Caco-2 (cell line): ENCODE results near the gene UNC93A. TPM values are rescaled to one million over a fixed set of nuclear protein-coding genes. Genes with fewer than 3 reads are reported as not detected.

Experiments used
- BruUV-seq: library from RNA; stranded (reverse); fragments of 400-500 nt; replicated peaks from 2 replicates; lab custom pipeline; 2021; lab: Mats Ljungman, UMichigan
- CTCF ChIA-PET: fragments of 300-600 bp; sonication (Branson Sonifier 250); formaldehyde crosslinking; loops from one replicate; lab custom pipeline; 2022; ENCODE audit warnings: antibody characterized with exemption; lab: Charles Lee
- POLR2A ChIA-PET: fragments of 300-600 bp; sonication (Branson Sonifier 250); formaldehyde crosslinking; loops from one replicate; lab custom pipeline; 2022; ENCODE audit warnings: antibody characterized with exemption; lab: Charles Lee
- DNase-seq, 2 experiments: peaks; one replicate each; pipeline versions ENCODE4 v3.0.0 to v3.0.0-alpha.2; 2020 to 2022
- H3K27me3 ChIP-seq: replicated peaks from 2 replicates; pipeline ENCODE4 v1.6.0; 2011; ENCODE audit warnings: low read length; ENCODE audit not compliant: control insufficient read depth, insufficient read depth
- H3K36me3 ChIP-seq: 2 replicates; pipeline ENCODE4 v1.5.1; 2011; ENCODE audit warnings: low read length; ENCODE audit not compliant: control insufficient read depth, insufficient read depth
- H3K4me1 ChIP-seq: fragments of 250-450 bp; sonication (Bioruptor Pico); 2 replicates; pipeline ENCODE4 v1.5.1; 2020; ENCODE audit warnings: mild to moderate bottlenecking
- H3K4me3 ChIP-seq: 2 replicates; pipeline ENCODE4 v1.5.1; 2011; ENCODE audit warnings: low read depth, mild to moderate bottlenecking, control low read depth, low read length
- H3K9me3 ChIP-seq: fragments of 250-450 bp; sonication (Bioruptor Pico); 2 replicates; pipeline ENCODE4 v1.5.1; 2020; ENCODE audit warnings: mild to moderate bottlenecking, moderate library complexity
- H3K27ac Mint-ChIP-seq: one replicate; pipeline ENCODE4 v1.8.0; 2022; ENCODE audit warnings: mixed read lengths; ENCODE audit not compliant: unreplicated experiment
- H3K27me3 Mint-ChIP-seq: one replicate; pipeline ENCODE4 v1.8.0; 2022; ENCODE audit warnings: mixed read lengths; ENCODE audit not compliant: insufficient read depth, unreplicated experiment
- H3K36me3 Mint-ChIP-seq: one replicate; pipeline ENCODE4 v1.8.0; 2022; ENCODE audit warnings: mild to moderate bottlenecking, mixed read lengths; ENCODE audit not compliant: insufficient read depth, unreplicated experiment
- H3K4me1 Mint-ChIP-seq: one replicate; pipeline ENCODE4 v1.8.0; 2022; ENCODE audit warnings: low read depth, mixed read lengths; ENCODE audit not compliant: unreplicated experiment
- H3K4me3 Mint-ChIP-seq: one replicate; pipeline ENCODE4 v1.8.0; 2022; ENCODE audit warnings: mild to moderate bottlenecking, moderate library complexity, mixed read lengths; ENCODE audit not compliant: unreplicated experiment
- H3K9me3 Mint-ChIP-seq: one replicate; pipeline ENCODE4 v1.8.0; 2022; ENCODE audit warnings: mixed read lengths; ENCODE audit not compliant: unreplicated experiment
- intact Hi-C: fragments of 100-400 bp; cut with micrococcal nuclease; formaldehyde crosslinking; loops from one replicate; pipeline ENCODE4 v1.10.0; 2022; ENCODE audit not compliant: unreplicated experiment
- total RNA-seq: library from RNA; stranded (reverse); gene quantifications from 2 replicates; pipeline ENCODE4 v1.2.3, GENCODE V29; 2022
- TF ChIP-seq, protein P1 (sequence below), 2 experiments: fragments of 200-600 bp in 1 of 2; IDR thresholded peaks; 1 replicate in 1 of 2; 2 replicates in 1 of 2; pipeline versions ENCODE4 v1.5.1 to v1.8.0; 2011 to 2022; ENCODE audit warnings: antibody characterized with exemption in 1 of 2, control low read depth in 1 of 2, inconsistent platforms in 1 of 2, low read depth in 1 of 2, low read length in 1 of 2, mild to moderate bottlenecking in 1 of 2, moderate library complexity in 1 of 2; ENCODE audit not compliant: insufficient read depth in 1 of 2, severe bottlenecking in 1 of 2, unreplicated experiment in 1 of 2

UNC93A gene
- total RNA-seq, 1 experiment from 2014 or later: 32.3 TPM

GRCh38 chr6:167293590-167294091 lies 2.5 kb downstream of the UNC93A start:
- Mint-ChIP-seq H3K36me3 (peaks cover 49% of the 10 kb centered on the region), H3K4me3 (no peak overlapping the region), H3K9me3 (no peaks in the 10 kb centered on the region), H3K4me1 (peaks cover 15% of the 10 kb centered on the region), H3K27ac (no peak overlapping the region), H3K27me3 (no peaks in the 10 kb centered on the region)
- no peak overlapping the region for H3K4me3 ChIP-seq
- TF ChIP-seq, protein P1, sequence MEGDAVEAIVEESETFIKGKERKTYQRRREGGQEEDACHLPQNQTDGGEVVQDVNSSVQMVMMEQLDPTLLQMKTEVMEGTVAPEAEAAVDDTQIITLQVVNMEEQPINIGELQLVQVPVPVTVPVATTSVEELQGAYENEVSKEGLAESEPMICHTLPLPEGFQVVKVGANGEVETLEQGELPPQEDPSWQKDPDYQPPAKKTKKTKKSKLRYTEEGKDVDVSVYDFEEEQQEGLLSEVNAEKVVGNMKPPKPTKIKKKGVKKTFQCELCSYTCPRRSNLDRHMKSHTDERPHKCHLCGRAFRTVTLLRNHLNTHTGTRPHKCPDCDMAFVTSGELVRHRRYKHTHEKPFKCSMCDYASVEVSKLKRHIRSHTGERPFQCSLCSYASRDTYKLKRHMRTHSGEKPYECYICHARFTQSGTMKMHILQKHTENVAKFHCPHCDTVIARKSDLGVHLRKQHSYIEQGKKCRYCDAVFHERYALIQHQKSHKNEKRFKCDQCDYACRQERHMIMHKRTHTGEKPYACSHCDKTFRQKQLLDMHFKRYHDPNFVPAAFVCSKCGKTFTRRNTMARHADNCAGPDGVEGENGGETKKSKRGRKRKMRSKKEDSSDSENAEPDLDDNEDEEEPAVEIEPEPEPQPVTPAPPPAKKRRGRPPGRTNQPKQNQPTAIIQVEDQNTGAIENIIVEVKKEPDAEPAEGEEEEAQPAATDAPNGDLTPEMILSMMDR (IDR thresholded peaks at IDR 0.05; ENCODE audit: insufficient read depth in 1 of 2, low read depth in 1 of 2, low read length in 1 of 2, severe bottlenecking in 1 of 2, unreplicated experiment in 1 of 2): no peak
- peaks cover 31% of the 10 kb centered on the region for H3K4me1 ChIP-seq
- no TSS peak for BruUV-seq
- H3K9me3 ChIP-seq: no peaks in the 10 kb centered on the region
- no peaks in the 10 kb centered on the region for H3K27me3 ChIP-seq
- H3K36me3 ChIP-seq: peaks cover 2% of the 10 kb centered on the region
- ChIA-PET POLR2A (no interaction called here), CTCF (no interaction called here)
- DNase-seq: no peak
- intact Hi-C loops: loop anchor here (2.0 kb wide), 1 partner anchor 57 kb away; no protein-coding TSS in a partner anchor

- POLR2A ChIA-PET: no interaction called here
- H3K27me3 Mint-ChIP-seq: no peaks in the 10 kb centered on the region
- H3K4me1 Mint-ChIP-seq: peaks cover 9% of the 10 kb centered on the region
- TF ChIP-seq, protein P1 (IDR thresholded peaks at IDR 0.05; ENCODE audit: insufficient read depth in 1 of 2, low read depth in 1 of 2, low read length in 1 of 2, severe bottlenecking in 1 of 2, unreplicated experiment in 1 of 2): no peak
- H3K4me3 Mint-ChIP-seq: no peak overlapping the region
- Histone ChIP-seq H3K4me1 (peaks cover 31% of the 10 kb centered on the region), H3K36me3 (peaks cover 2% of the 10 kb centered on the region), H3K9me3 (no peaks in the 10 kb centered on the region), H3K27me3 (no peaks in the 10 kb centered on the region), H3K4me3 (no peak overlapping the region)
- H3K36me3 Mint-ChIP-seq: peaks cover 48% of the 10 kb centered on the region
- no peaks in the 10 kb centered on the region for H3K9me3 Mint-ChIP-seq
- BruUV-seq: no TSS peak
- H3K27ac Mint-ChIP-seq: no peak overlapping the region
- intact Hi-C loops: no loop called here
- CTCF ChIA-PET: interaction anchor here (0.6 kb wide), 1 partner anchor 172 kb away, joined by 3 read pairs; the partner anchor contains the start of gene CCR6
- DNase-seq: no peak
These were observed 3.1 kb downstream of the UNC93A start for GRCh38 chr6:167294241-167294640.

DNA sequence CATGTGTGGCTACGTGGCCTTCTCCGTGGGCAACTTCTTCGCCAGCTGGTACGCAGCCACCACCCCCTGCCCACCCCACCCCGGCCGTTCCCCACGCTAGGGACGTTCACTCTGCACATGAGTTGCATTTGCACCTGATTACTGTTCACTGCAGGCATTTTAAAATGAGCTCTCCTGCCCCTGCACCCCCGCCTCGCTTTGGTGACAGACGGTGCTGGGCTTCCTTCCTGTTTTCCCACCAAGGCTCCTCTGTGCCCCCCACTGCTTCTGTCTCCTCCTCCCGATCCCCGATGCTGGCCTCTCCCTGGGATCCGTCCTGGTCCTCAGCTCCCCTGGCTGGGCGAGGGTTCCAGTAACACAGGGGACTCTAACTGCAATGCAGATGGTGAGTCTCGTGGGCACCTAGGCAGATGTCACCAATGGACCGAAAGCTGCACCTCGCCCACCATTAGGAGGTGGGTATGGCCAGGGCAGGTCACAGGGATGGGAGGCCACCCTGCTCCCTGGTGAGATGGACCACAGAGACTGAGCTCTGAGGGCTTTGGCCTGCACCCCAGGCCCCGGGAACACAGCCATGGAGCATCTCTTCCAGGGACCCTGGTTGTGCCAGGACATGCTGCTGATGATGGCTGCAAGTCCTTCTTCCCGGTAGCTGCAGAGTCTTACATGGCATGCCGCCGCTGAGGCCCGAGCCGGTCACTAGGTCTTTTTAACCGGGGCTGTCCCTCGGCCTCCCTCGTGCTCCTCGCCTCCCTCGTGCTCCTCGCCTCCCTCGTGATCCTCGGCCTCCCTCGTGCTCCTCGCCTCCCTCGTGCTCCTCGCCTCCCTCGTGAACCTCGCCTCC lies 3.8 kb downstream of the UNC93A start:
- Mint-ChIP-seq H3K36me3 (peaks cover 51% of the 10 kb centered on the region), H3K4me3 (no peak overlapping the region), H3K27me3 (no peaks in the 10 kb centered on the region), H3K4me1 (peaks cover 6% of the 10 kb centered on the region), H3K9me3 (no peaks in the 10 kb centered on the region), H3K27ac (no peak overlapping the region)
- POLR2A ChIA-PET: no interaction called here
- Histone ChIP-seq H3K4me3 (no peak overlapping the region), H3K4me1 (peaks cover 31% of the 10 kb centered on the region), H3K36me3 (peaks cover 3% of the 10 kb centered on the region), H3K27me3 (no peaks in the 10 kb centered on the region), H3K9me3 (no peaks in the 10 kb centered on the region)
- DNase-seq: no peak
- no TSS peak for BruUV-seq
- TF ChIP-seq, protein P1 (IDR thresholded peaks at IDR 0.05; ENCODE audit: insufficient read depth in 1 of 2, low read depth in 1 of 2, low read length in 1 of 2, severe bottlenecking in 1 of 2, unreplicated experiment in 1 of 2): no peak
- CTCF ChIA-PET: interaction anchor here (0.6 kb wide), 1 partner anchor 172 kb away, joined by 3 read pairs; the partner anchor contains the start of gene CCR6
- intact Hi-C loops: no loop called here
